Spleen (tissue), 11 donors: ENCODE measurements around the gene HID1. TPM values are rescaled to one million over a fixed set of nuclear protein-coding genes. Genes with fewer than 3 reads are reported as not detected.

Experiments
- DNase-seq: peaks from one replicate; pipeline ENCODE4 v3.0.0-alpha.2; 2020
- H3K27ac ChIP-seq, 8 donors: fragments of 200-600 bp; sonication (generic) in 7 of 8; 1 replicate in 4 of 8; 2 replicates in 4 of 8; pipeline versions ENCODE4 v1.5.0 to v1.8.0; 2016 to 2021; ENCODE audit warnings: inconsistent platforms in 4 of 8, mild to moderate bottlenecking in 4 of 8, moderate library complexity in 1 of 8
- H3K27me3 ChIP-seq, 7 donors: fragments of 200-600 bp; sonication (generic) in 6 of 7; replicated peaks in 1 of 7; 1 replicate in 4 of 7; 2 replicates in 3 of 7; pipeline versions ENCODE4 v1.5.0 to v1.8.0; 2016 to 2021; ENCODE audit warnings: inconsistent platforms in 3 of 7, mild to moderate bottlenecking in 1 of 7
- H3K36me3 ChIP-seq, 6 donors: fragments of 200-600 bp; sonication (generic) in 5 of 6; 1 replicate in 4 of 6; 2 replicates in 2 of 6; pipeline versions ENCODE4 v1.5.0 to v1.8.0; 2016 to 2021; ENCODE audit warnings: inconsistent platforms in 2 of 6
- H3K4me1 ChIP-seq, 6 donors: fragments of 200-600 bp; sonication (generic) in 5 of 6; 1 replicate in 3 of 6; 2 replicates in 3 of 6; pipeline versions ENCODE4 v1.5.0 to v1.8.0; 2016 to 2021; ENCODE audit warnings: inconsistent platforms in 3 of 6
- H3K4me3 ChIP-seq, 8 donors: fragments of 200-600 bp; sonication (generic) in 7 of 8; 1 replicate in 4 of 8; 2 replicates in 4 of 8; pipeline versions ENCODE4 v1.5.0 to v1.8.0; 2016 to 2021; ENCODE audit warnings: inconsistent platforms in 4 of 8, mild to moderate bottlenecking in 4 of 8, moderate library complexity in 2 of 8
- H3K9me3 ChIP-seq, 8 donors: fragments of 200-600 bp; sonication (generic) in 7 of 8; 1 replicate in 4 of 8; 2 replicates in 4 of 8; pipeline versions ENCODE4 v1.5.0 to v1.8.0; 2016 to 2021; ENCODE audit warnings: inconsistent platforms in 4 of 8
- CTCF ChIP-seq, 11 experiments: fragments of 200-600 bp in 7 of 11; fragments of 450-650 bp in 4 of 11; sonication (generic) in 4 of 11; IDR thresholded peaks in 8 of 11; conservative IDR thresholded peaks in 3 of 11; 1 replicate in 7 of 11; 2 replicates in 4 of 11; pipeline versions ENCODE4 v1.4.0 to v1.8.0; 2016 to 2021; ENCODE audit warnings: antibody characterized with exemption in 11 of 11, inconsistent platforms in 4 of 11, mild to moderate bottlenecking in 1 of 11
- POLR2A ChIP-seq, 3 donors: fragments of 450-650 bp; IDR thresholded peaks; one replicate each; pipeline ENCODE4 v1.5.1; 2017; ENCODE audit warnings: antibody characterized with exemption in 3 of 3, mild to moderate bottlenecking in 1 of 3
- POLR2AphosphoS5 ChIP-seq, 3 donors: sonication (generic); formaldehyde crosslinking; IDR thresholded peaks; one replicate each; pipeline ENCODE4 v1.5.1; 2017; ENCODE audit warnings: antibody characterized with exemption in 3 of 3
- WGBS, 5 donors: extraction: QIAGEN DNeasy Blood & Tissue Kit in 3 of 5; methylation state at CpG; one replicate each; pipeline versions ENCODE4 v1.1.5 to v1.1.7; 2013 to 2018; 5-methylcytosine and 5-hydroxymethylcytosine counted together
- intact Hi-C: fragments of 100-400 bp; cut with DNase I; formaldehyde crosslinking; loops from one replicate; pipeline ENCODE4 v1.15.0; 2023; ENCODE audit warnings: low total_unique reads
- polyA plus RNA-seq, 3 donors: library from polyadenylated mRNA; stranded (reverse); fragments of 200-250 nt; gene quantifications; one replicate each; pipeline ENCODE4 v1.2.1, GENCODE V29; 2013
- total RNA-seq, 7 donors: library from RNA; depleted of rRNA in 3 of 7; stranded (reverse); fragments of >200 nt in 3 of 7; fragmentation: NEBNext Ultra II Directional in 4 of 7; extraction: Animal tissue kit (Norgen Biotek cat#: 25700) in 4 of 7; gene quantifications; one replicate each; pipeline versions ENCODE4 v1.1.0 to v1.2.1, GENCODE V29; 2016 to 2021
- donor health status: healthy with polysubstance abuse.
- donor health status: DM: no; HTN: no; CAD: no; lungs with moderate emphysema.
- donor health status: DM: no; HTN: no; CAD: no.
- donor health status: Bipolar disorder and iron deficiency.
- donor health status: healthy.
- donor health status: DM: no; HTN: no; CAD: no.
- donor health status: DM: yes; HTN: yes; CAD: no.

Gene HID1
- total and polyA plus RNA-seq, 10 donors = 5.2 to 39.4 (median 24.8) TPM

- WGBS, 5 donors = 54 to 60% (median 59%) methylated on average over 11 of the region's 11 CpGs
- Histone ChIP-seq H3K36me3 (no peaks in the 10 kb centered on the region), H3K27me3 (peaks cover 3 to 89% (median 40%) of the 10 kb centered on the region in 7 donors), H3K4me3 (no peak overlapping the region), H3K27ac (no peak overlapping the region), H3K4me1 (peaks cover 6 to 13% (median 10%) of the 10 kb centered on the region in 6 donors), H3K9me3 (no peaks in the 10 kb centered on the region)
- DNase-seq = no peak
- intact Hi-C loops = loop anchor here (10.0 kb wide), 1 partner anchor 143 kb away; no protein-coding TSS in a partner anchor
- TF ChIP-seq POLR2AphosphoS5 (IDR thresholded peaks at IDR 0.05) (no peak), POLR2A (IDR thresholded peaks at IDR 0.05) (no peak), CTCF (IDR thresholded peaks at IDR 0.05 in 8 of 11, conservative IDR thresholded peaks at IDR 0.05 in 3 of 11) (no peak)
Observed at GRCh38 chr17:74937064-74938051, 35.2 kb downstream of the HID1 start.

- 16 to 31% (median 20%) methylated on average over 7 to 12 of the region's 12 CpGs for WGBS, 5 donors
- Histone ChIP-seq H3K4me3 (peak overlapping the region in 1 of 8 donors; percentile 21), H3K4me1 (peaks cover 6 to 13% (median 10%) of the 10 kb centered on the region in 6 donors), H3K36me3 (no peaks in the 10 kb centered on the region), H3K27me3 (peaks cover 3 to 89% (median 40%) of the 10 kb centered on the region in 7 donors), H3K9me3 (no peaks in the 10 kb centered on the region), H3K27ac (no peak overlapping the region)
- intact Hi-C loops = loop anchor here (10.0 kb wide), 1 partner anchor 142 kb away; no protein-coding TSS in a partner anchor
- no peak for TF ChIP-seq POLR2A (IDR thresholded peaks at IDR 0.05)
- TF ChIP-seq CTCF (IDR thresholded peaks at IDR 0.05 in 8 of 11, conservative IDR thresholded peaks at IDR 0.05 in 3 of 11) = no peak
- no peak for TF ChIP-seq POLR2AphosphoS5 (IDR thresholded peaks at IDR 0.05)
- DNase-seq = no peak
Observed at GRCh38 chr17:74936470-74936799, 36.1 kb downstream of the HID1 start.

GRCh38 chr17:74935585-74936469 lies 36.7 kb downstream of the HID1 start, which contains the start of gene OTOP3:
OTOP3 (plus strand) TSS chr17:74935898; CDS start chr17:74935922, 24 bp downstream.
- no peaks in the 10 kb centered on the region for H3K9me3 ChIP-seq
- no peak for DNase-seq
- H3K4me1 ChIP-seq = peaks cover 6 to 13% (median 10%) of the 10 kb centered on the region in 6 donors
- whole genome bisulfite sequencing, 5 donors = 6 to 18% (median 7%) methylated on average over 49 to 78 of the region's 78 CpGs
- intact Hi-C loops = loop anchor here (10.0 kb wide), 1 partner anchor 141 kb away; no protein-coding TSS in a partner anchor
- peak in 1 of 11 experiments; percentile 11 for TF ChIP-seq CTCF (IDR thresholded peaks at IDR 0.05 in 8 of 11, conservative IDR thresholded peaks at IDR 0.05 in 3 of 11)
- no peak for TF ChIP-seq POLR2A (IDR thresholded peaks at IDR 0.05)
- H3K27ac ChIP-seq = no peak within 1 kb of the TSS
- peak within 1 kb of the TSS in 2 of 8 donors; percentile 2 to 21 for H3K4me3 ChIP-seq
- H3K36me3 ChIP-seq = no peaks in the 10 kb centered on the region
- peaks cover 3 to 89% (median 38%) of the 10 kb centered on the region in 7 donors for H3K27me3 ChIP-seq
